IMR-90 (cell line): Measurements from ENCODE around the gene PSMB3.

Experiments used
- BHLHE40 ChIP-seq: fragments of 150-350 bp; IDR thresholded peaks from 2 replicates; pipeline ENCODE4 v1.6.1; 2016; ENCODE audit warnings: mild to moderate bottlenecking, low read depth, low read length
- CEBPB ChIP-seq: IDR thresholded peaks from 2 replicates; pipeline ENCODE4 v1.6.1; 2012; ENCODE audit warnings: low read depth, low read length, improper control_type of control experiment
- ELK1 ChIP-seq: fragments of 150-350 bp; IDR thresholded peaks from 2 replicates; pipeline ENCODE4 v1.6.1; 2016; ENCODE audit warnings: low read depth, mild to moderate bottlenecking, low read length, moderate library complexity, borderline replicate concordance
- MAFK ChIP-seq: IDR thresholded peaks from 2 replicates; pipeline ENCODE4 v1.6.1; 2012; ENCODE audit warnings: low read depth, low read length, improper control_type of control experiment
- MAZ ChIP-seq: IDR thresholded peaks from 2 replicates; pipeline ENCODE4 v1.6.1; 2012; ENCODE audit warnings: low read depth, mild to moderate bottlenecking, low read length, improper control_type of control experiment, moderate library complexity, borderline replicate concordance
- MXI1 ChIP-seq: IDR thresholded peaks from 2 replicates; pipeline ENCODE4 v1.6.1; 2012; ENCODE audit warnings: low read depth, mild to moderate bottlenecking, low read length, moderate library complexity, borderline replicate concordance
- NFE2L2 ChIP-seq: fragments of 150-350 bp; IDR thresholded peaks from 2 replicates; pipeline ENCODE4 v1.6.1; 2016; ENCODE audit warnings: low read depth, mild to moderate bottlenecking, low read length
- POLR2A ChIP-seq: IDR thresholded peaks from 2 replicates; pipeline ENCODE4 v1.6.1; 2012; ENCODE audit warnings: mild to moderate bottlenecking, low read depth, low read length
- RAD21 ChIP-seq: IDR thresholded peaks from 2 replicates; pipeline ENCODE4 v1.6.1; 2012; ENCODE audit warnings: low read length, improper control_type of control experiment
- RFX5 ChIP-seq: IDR thresholded peaks from 2 replicates; pipeline ENCODE4 v1.8.0; 2012; ENCODE audit warnings: low read depth, mild to moderate bottlenecking, low read length, moderate library complexity
- SMC3 ChIP-seq: fragments of 150-350 bp; IDR thresholded peaks from 2 replicates; pipeline ENCODE4 v1.6.1; 2016; ENCODE audit warnings: low read depth, mild to moderate bottlenecking, antibody characterized with exemption, low read length, moderate library complexity
- TF ChIP-seq, protein P1 (sequence below): conservative IDR thresholded peaks from 2 replicates; pipeline ENCODE4 v1.5.1; 2012; ENCODE audit warnings: mild to moderate bottlenecking, low read depth, low read length, improper control_type of control experiment
- TF ChIP-seq, protein P2 (sequence below): fragments of 150-350 bp; IDR thresholded peaks from 2 replicates; pipeline ENCODE4 v1.6.1; 2017; ENCODE audit warnings: mild to moderate bottlenecking, antibody characterized with exemption, low read length, low read depth

GRCh38 chr17:38752308-38753070 lies at the start of gene PSMB3:
- TF ChIP-seq, protein P1, sequence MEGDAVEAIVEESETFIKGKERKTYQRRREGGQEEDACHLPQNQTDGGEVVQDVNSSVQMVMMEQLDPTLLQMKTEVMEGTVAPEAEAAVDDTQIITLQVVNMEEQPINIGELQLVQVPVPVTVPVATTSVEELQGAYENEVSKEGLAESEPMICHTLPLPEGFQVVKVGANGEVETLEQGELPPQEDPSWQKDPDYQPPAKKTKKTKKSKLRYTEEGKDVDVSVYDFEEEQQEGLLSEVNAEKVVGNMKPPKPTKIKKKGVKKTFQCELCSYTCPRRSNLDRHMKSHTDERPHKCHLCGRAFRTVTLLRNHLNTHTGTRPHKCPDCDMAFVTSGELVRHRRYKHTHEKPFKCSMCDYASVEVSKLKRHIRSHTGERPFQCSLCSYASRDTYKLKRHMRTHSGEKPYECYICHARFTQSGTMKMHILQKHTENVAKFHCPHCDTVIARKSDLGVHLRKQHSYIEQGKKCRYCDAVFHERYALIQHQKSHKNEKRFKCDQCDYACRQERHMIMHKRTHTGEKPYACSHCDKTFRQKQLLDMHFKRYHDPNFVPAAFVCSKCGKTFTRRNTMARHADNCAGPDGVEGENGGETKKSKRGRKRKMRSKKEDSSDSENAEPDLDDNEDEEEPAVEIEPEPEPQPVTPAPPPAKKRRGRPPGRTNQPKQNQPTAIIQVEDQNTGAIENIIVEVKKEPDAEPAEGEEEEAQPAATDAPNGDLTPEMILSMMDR, result 0 out of 2 replicates have a peak, but pooled peaks have one; percentile 6
- TF ChIP-seq POLR2A, result peak; percentile 35; the same call in 1 of the 2 replicates
- TF ChIP-seq MXI1, result peak; percentile 96
- TF ChIP-seq, protein P2, sequence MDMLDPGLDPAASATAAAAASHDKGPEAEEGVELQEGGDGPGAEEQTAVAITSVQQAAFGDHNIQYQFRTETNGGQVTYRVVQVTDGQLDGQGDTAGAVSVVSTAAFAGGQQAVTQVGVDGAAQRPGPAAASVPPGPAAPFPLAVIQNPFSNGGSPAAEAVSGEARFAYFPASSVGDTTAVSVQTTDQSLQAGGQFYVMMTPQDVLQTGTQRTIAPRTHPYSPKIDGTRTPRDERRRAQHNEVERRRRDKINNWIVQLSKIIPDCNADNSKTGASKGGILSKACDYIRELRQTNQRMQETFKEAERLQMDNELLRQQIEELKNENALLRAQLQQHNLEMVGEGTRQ, result peak; percentile 87
- TF ChIP-seq RAD21, result no peak
- TF ChIP-seq MAZ, result no peak
- TF ChIP-seq SMC3, result no peak
- no peak; the same call in 1 of the 2 replicates for TF ChIP-seq MAFK
- no peak for TF ChIP-seq NFE2L2
- TF ChIP-seq RFX5, result no peak
- 0 out of 2 replicates have a peak, but pooled peaks have one; percentile 51 for TF ChIP-seq BHLHE40
- peak; percentile 93 for TF ChIP-seq CEBPB
- no peak for TF ChIP-seq ELK1
